GM12801 (cell line): Measurements from ENCODE around the gene HOXD4.

ENCODE experiments used
- CTCF ChIP-seq: IDR thresholded peaks from one replicate; pipeline ENCODE4 v1.5.1; 2011; ENCODE audit warnings: control low read depth; ENCODE audit not compliant: insufficient read length; ENCODE audit errors: extremely low read depth

The HOXD4 gene

DNA sequence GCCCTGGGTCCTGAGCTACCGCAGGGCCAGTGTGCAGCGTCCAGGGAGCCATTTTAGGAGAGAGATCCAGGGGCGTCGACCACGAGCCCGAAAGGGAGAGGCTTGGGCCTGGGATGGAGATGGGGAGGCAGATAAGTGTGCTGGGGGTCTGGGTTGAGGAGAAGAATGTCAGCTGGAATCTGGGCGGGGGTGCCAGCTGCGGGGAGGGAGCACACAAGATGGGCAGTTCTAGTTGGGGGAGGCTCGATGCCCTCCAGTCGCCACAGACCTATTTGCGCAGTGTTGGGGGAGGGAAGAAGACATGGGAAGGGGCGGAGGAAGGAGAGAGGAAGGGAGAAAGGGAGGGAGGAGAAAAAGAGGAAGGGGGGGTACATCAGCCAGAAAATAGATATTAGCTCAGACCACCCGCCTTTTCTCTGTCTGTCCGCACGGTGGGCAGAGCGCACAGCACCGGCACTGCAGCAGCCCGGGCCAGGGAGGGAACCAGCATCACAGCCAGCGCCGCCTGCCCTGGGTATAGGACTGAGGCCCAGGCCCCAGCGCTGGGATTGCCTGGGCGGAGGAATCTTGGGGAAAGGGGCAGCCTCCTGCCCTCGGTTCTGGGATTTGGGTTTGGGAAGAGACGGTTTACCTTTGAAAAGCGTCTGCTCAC, 46.1 kb upstream of the HOXD4 start:
- no peak for TF ChIP-seq CTCF

DNA sequence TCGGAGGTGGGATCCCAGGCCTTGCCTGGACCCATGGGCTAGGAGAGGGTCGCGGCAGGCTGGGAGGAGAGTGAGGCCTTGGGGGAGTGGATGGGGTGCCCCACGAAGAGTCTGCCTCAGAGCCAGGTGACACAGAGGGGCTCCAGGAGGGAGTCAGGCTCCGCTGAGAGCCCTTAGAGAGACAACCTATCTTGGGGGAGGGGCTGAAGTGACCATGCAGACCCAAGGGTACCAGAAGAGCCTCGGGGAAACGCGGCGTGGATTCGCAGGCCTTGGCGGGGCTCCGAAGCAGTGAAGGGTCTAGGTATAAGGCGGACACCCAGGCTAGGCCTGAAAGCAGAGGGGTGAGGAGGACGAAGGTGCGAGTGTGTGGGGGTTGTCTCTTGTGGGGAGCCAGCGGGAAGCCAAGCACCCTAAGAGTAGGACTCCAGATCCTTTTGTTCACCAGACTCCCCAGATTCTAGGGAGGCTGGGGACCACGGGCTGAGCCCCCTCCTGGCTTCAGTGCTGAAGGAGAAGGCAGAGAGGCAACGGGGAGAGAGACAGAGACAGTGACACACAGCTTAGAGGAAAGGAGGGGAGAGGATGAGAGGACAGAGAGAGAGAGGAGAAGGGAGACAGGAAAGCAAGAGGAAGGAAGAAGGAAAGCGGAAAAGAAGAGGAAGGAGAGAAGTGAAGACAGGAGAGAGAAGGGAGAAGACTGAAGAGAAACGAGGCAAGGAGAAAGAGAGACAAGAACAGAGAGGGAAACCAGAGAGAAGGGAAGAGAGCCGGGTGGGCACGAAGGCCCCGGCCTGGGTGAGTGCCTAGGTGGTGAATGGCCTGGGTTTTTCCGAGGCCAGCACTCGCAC, 45.4 kb upstream of the HOXD4 start:
- no peak for TF ChIP-seq CTCF

GRCh38 chr2:176106581-176107539, 44.5 kb upstream of the HOXD4 start, which contains the start of gene HOXD11:
TSS of gene HOXD11 (plus strand) at chr2:176107280. CDS start at chr2:176107356, 76 bp downstream.
- TF ChIP-seq CTCF = no peak

DNA sequence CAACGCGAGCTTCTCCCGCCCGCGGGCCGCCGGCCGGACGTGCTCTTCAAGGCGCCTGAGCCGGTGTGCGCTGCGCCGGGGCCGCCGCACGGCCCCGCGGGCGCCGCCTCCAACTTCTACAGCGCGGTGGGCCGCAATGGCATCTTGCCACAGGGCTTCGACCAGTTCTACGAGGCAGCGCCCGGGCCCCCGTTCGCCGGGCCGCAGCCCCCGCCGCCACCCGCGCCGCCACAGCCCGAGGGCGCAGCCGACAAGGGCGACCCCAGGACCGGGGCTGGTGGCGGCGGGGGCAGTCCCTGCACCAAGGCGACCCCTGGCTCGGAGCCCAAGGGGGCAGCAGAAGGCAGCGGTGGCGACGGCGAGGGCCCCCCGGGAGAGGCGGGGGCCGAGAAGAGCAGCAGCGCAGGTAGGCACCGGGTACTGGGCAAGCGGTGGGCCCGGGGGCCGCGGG, 43.6 kb upstream of the HOXD4 start:
- TF ChIP-seq CTCF = no peak

GRCh38 chr2:176109192-176109901, 42.0 kb upstream of the HOXD4 start:
- no peak for TF ChIP-seq CTCF

- TF ChIP-seq CTCF = no peak
Observed at GRCh38 chr2:176109946-176110345, 41.4 kb upstream of the HOXD4 start.
